Fibroblast of upper back skin (primary cell): ENCODE measurements around the gene PSTK.

ENCODE experiments used
- DNase-seq: peaks from one replicate; pipeline ENCODE4 v3.0.0-alpha.2; 2013

Gene PSTK

DNA sequence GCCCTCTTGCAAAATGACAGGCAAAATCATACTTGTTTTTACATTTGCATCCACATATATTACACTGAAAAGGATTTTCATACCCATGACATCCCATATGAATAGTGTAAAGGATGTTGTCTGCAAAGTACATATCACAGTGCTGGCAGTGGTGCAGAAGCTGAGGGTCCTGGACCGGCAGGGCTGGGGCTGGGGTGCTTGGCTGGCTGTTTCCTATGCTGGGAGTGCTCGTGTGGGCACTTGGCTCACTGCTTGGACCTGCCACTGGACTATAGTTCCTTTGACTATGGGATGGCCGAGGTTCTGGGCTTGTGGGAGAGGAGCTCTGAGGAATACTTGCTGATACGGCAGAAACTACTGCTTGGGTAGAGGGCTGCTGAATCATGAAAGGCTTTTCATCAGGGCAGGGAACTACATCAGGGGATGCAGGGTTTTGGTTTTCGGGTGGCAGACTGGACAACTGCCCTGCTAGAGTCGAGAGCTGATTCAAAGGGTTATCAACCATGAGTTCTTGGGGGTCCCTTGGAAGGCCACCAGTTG, 13.7 kb downstream of the PSTK start:
- DNase-seq = no peak

GRCh38 chr10:122995936-122996335, 15.7 kb downstream of the PSTK start:
- no peak for DNase-seq

GRCh38 chr10:122997864-122998263, 17.7 kb downstream of the PSTK start:
- no peak for DNase-seq

- no peak for DNase-seq
Measured at GRCh38 chr10:122998360-122998917, 18.2 kb downstream of the PSTK start.

DNA sequence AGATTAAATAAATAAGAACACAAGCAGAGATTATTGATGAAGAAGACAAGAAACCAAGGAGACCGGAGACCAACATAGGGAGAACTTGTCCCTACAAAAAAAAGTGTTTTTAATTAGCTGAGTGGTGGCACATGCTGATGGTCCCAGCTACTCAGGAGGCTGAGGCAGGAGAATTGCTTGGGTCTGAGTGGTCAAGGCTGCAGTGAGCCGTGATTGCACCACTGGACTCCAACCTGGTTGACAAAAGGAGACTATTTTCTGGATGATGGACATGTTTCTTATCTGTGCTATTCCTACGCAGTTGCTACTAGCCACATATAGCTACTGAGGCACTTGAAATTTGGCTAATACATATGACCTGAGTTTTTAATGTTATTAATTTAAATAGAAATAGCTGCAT, 18.7 kb downstream of the PSTK start:
- DNase-seq = no peak

- no peak for DNase-seq
Measured at GRCh38 chr10:122999347-122999746, 19.1 kb downstream of the PSTK start.

GRCh38 chr10:123000155-123000554, 20.0 kb downstream of the PSTK start:
- no peak for DNase-seq

DNA sequence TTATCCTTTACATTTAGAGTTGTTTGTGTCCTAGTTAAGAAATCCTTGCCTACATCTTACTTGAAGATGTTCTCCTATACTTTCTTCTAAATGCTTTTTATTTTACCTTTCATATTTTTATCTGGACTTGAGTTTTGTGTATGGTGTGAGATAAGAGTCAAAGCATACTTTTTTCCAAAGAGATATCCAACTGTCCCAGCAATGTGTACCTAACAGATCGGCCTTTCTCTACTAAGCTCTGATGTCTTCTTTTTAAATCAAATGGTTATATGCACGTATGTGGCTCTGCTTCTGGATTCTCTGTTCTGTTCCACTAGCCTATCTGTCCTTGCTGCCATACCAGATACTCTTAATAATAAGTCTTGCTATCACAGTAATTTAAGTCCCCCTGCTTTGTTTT, 21.2 kb downstream of the PSTK start:
- no peak for DNase-seq

DNA sequence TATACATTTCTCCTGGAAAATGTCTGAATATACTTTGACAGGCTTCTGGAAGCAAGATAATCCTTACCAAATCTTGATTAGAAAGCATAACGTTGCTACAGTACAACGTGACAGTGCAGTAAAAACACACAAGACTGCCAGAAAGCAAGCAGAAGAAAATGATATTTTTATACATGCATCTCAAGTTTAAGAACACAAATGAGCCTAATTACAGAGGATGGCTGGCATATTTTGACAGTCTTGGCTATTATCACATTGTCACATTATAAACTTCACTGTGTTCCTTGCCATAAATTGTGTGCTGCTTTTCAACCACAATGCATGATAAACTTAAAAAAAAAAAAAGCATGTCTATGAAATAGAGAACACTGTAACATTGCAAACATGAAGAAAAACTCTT, 24.1 kb downstream of the PSTK start:
- DNase-seq = no peak

- DNase-seq = peak; percentile 11
Measured at GRCh38 chr10:123007558-123008354, 27.6 kb downstream of the PSTK start.

DNA sequence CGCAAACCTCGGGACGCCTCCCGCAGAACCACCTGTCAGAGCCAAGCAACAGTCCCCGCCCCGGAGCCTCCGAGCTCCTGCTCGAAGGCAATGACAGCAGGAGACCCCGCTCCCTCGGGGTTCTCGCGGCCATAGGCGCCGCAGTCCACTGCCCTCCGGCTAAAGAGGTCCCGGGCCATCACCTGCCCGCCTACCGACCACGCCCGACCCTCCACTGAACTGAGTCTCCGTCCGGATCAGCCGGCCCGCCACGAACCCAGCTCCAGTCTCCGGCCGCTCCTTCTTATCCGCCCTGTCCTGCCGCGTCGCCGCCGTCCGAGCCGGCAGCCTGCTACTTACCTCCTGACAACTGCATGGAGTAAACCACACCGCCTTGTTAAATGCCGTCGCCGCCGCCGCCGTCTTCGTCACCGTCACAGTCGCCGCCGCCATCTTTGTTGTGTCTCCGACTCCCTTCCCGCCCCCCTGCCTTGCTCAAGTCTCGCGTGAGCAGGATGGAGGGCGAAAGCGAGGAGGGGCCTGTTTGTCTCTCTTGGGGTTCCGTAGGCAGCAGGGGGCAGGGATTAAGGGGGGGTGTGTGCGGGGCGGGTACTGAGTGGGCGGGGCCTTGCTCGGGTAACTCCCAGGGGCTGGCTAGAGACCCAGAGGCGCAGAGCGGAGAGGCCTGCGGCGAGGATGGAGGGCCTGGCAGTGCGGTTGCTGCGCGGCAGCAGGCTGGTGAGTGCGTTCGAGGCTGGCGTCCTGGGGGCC, 28.3 kb downstream of the PSTK start, which contains the start of the genes ACADSB and IKZF5:
TSS of gene ACADSB (plus strand) at position 652 of the 750 bp plus-strand sequence. CDS start at position 676, 24 bp downstream.
TSS of gene IKZF5 (minus strand) at position 441 of the 750 bp plus-strand sequence. CDS start 10,170 bp downstream, outside the sequence.
- peak; percentile 98 for DNase-seq

DNA sequence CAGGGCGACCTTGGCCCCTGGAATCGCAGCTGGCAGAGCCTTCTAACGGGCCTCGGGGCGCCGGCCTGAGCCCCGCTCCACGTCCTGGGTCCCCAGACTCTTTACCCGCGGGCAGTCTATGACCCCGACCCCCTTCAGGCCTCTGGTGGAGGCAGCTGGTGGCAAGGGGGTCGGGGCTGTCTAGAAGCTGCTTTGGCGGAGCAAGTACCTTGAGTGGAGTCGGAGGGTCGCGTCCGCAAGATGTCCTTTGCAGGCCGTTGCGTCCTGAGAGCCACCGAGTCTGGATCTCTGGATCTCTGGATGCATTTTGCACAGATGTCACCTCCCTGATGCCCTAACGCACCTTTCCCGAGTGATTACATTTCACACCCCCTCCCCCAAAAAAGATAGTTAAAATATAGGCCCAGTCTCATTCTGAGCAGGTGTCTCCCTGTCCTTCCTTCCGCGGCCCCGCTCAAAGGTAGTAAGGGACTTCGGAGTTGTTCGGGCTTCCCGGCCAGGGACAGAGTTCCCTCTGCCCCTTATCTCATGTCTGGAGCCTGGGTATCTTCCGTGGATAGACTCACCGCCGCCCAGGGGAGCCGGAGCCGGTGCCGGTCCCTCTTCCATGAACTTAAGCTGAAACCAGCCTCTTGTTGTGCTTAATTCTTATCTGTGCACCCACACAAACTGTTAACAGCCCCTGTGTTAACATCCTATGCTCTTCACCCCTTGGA, 29.1 kb downstream of the PSTK start:
- DNase-seq = no peak

- DNase-seq = no peak
Measured at GRCh38 chr10:123011987-123012386, 31.8 kb downstream of the PSTK start.

DNA sequence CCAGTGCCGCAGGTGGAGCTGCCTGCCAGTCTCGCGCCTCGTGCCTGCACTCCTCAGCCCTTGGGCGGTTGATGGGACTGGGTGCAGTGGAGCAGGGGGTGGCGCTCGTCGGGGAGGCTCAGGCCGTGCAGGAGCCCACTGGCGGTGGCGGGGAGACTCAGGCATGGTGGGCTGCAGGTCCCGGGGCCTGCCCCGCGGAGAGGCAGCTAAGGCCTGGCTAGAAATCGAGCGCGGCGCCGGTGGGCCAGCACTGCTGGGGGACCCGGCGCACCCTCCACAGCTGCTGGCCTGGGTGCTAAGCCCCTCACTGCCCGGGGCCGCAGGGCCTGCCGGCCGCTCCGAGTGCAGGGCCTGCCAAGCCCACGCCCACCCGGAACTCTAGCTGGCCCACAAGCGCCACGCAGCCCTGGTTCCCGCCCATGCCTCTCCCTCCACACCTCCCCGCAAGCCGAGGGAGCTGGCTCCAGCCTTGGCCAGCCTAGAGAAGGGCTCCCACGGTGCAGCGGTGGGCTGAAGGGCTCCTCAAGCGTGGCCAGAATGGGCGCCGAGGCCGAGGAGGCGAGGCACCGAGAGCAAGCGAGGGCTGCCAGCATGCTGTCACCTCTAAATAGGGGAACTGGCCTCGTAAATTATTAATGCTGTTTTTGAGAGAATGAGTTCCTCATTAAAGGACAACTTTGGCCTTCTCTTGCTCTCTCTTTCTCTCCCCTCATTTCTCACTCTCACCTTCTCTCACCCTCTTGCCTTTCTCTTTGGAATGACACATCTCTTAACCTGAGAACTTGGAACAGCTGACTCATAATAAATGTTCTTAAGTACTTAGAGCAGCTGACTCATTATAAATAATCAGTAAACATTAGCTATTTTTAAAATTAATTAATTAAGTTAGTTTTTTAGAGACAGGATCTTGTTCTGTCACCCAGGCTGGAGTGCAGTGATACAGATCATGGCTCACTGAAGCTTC, 33.5 kb downstream of the PSTK start:
- no peak for DNase-seq

GRCh38 chr10:123014772-123015171, 34.6 kb downstream of the PSTK start:
- no peak for DNase-seq

- DNase-seq = no peak
Measured at GRCh38 chr10:123016228-123016627, 36.0 kb downstream of the PSTK start.

GRCh38 chr10:123017421-123018165, 37.4 kb downstream of the PSTK start:
- no peak for DNase-seq

- DNase-seq = no peak
Measured at GRCh38 chr10:123018531-123018930, 38.3 kb downstream of the PSTK start.

GRCh38 chr10:123019264-123019663, 39.1 kb downstream of the PSTK start:
- no peak for DNase-seq

DNA sequence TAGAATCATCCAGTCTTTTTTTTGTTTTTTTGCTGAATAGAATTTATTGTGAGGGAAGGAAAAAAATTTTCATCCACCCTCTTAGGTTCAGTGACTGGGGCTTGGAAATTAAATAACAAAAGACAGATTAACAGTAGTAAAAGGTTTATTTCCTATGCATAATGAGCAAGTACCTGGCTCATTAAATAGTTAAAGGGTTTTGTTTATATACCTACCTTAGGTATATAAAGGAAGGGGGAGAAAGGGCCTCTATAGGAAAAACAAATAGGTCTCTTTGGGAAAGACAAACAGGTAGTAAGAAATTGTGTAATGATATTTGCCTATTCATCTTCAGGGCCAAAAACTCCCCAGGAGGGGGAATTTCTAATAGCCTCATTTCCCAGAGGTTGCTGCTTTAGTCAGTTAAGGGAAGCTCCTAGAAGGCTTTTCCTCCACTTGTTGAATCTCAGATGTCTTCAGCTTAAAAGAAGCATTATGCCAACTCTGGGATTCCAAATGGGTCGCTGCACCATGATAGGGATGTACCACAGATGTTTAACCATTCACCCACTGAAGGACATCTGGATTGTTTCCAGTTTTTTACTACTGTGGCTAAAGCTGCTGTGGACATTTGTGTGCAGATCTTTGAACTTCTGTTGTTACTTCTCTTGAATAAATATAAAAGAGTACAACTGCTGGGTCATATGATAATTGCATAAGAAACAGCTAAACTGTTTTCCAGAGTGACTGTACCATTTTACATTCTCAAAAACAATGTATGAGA, 39.9 kb downstream of the PSTK start:
- DNase-seq = no peak
